Measurements from ENCODE around the gene ZCCHC24.

- TF ChIP-seq CTCF (IDR thresholded peaks at IDR 0.05) (no peak), EP300 (IDR thresholded peaks at IDR 0.05) (no peak)
These were observed 32.2 kb downstream of the ZCCHC24 start for GRCh38 chr10:79413196-79413595.
